Lung (tissue), 12 donors: ENCODE results near the gene OPRD1. TPM values are rescaled to one million over a fixed set of nuclear protein-coding genes. Genes with fewer than 3 reads are reported as not detected.

Experiments used
- ATAC-seq: fragments of 200-7000 bp; cut with Tn5 transposase; one replicate; pipeline ENCODE4 v1.9.1; 2020; ENCODE audit warnings: moderate number of reproducible peaks; ENCODE audit not compliant: insufficient read depth, low FRiP score
- DNase-seq, 3 donors: peaks; one replicate each; pipeline ENCODE4 v3.0.0-alpha.2; 2013 to 2017
- H3K27ac ChIP-seq, 2 donors: one replicate each; pipeline ENCODE4 v1.5.1; 2013; ENCODE audit warnings: mild to moderate bottlenecking in 2 of 2, moderate library complexity in 2 of 2, control low read depth in 1 of 2, inconsistent platforms in 1 of 2, low read depth in 1 of 2, low read length in 1 of 2
- H3K27me3 ChIP-seq, 3 donors: one replicate each; pipeline ENCODE4 v1.5.1; 2013; ENCODE audit warnings: low read length in 2 of 3; ENCODE audit not compliant: control insufficient read depth in 3 of 3, insufficient read depth in 3 of 3
- H3K36me3 ChIP-seq, 4 donors: one replicate each; pipeline ENCODE4 v1.5.1; 2013; ENCODE audit warnings: low read length in 4 of 4, mild to moderate bottlenecking in 1 of 4, moderate library complexity in 1 of 4; ENCODE audit not compliant: control insufficient read depth in 4 of 4, insufficient read depth in 4 of 4
- H3K4me1 ChIP-seq, 5 donors: one replicate each; pipeline ENCODE4 v1.5.1; 2013; ENCODE audit warnings: low read length in 5 of 5, mild to moderate bottlenecking in 2 of 5, moderate library complexity in 1 of 5; ENCODE audit not compliant: control insufficient read depth in 5 of 5, insufficient read depth in 5 of 5
- H3K4me3 ChIP-seq: one replicate; pipeline ENCODE4 v1.5.1; 2013; ENCODE audit warnings: mild to moderate bottlenecking, control low read depth, moderate library complexity
- H3K9ac ChIP-seq, 2 donors: one replicate each; pipeline ENCODE4 v1.5.1; 2013; ENCODE audit warnings: low read length in 2 of 2, control low read depth in 1 of 2; ENCODE audit not compliant: insufficient read depth in 1 of 2
- H3K9me3 ChIP-seq, 4 donors: one replicate each; pipeline ENCODE4 v1.5.1; 2013; ENCODE audit warnings: low read length in 3 of 4, mild to moderate bottlenecking in 1 of 4, moderate library complexity in 1 of 4; ENCODE audit not compliant: control insufficient read depth in 4 of 4, insufficient read depth in 3 of 4
- WGBS, 2 donors: extraction: QIAGEN DNeasy Blood & Tissue Kit; methylation state at CpG; one replicate each; pipeline ENCODE4 v1.1.7; 2013; 5-methylcytosine and 5-hydroxymethylcytosine counted together
- polyA plus RNA-seq, 2 donors: library from polyadenylated mRNA; stranded (reverse); fragments of 200-250 nt; gene quantifications; one replicate each; pipeline ENCODE4 v1.2.1, GENCODE V29; 2013
- total RNA-seq, 2 donors: library from RNA; depleted of rRNA in 1 of 2; stranded (reverse); fragments of >200 nt in 1 of 2; gene quantifications; one replicate each; pipeline ENCODE4 v1.2.1, GENCODE V29; 2014 to 2021
- TF ChIP-seq, protein P1 (sequence below): IDR thresholded peaks from 2 replicates; pipeline ENCODE4 v1.5.1; 2012; ENCODE audit warnings: mild to moderate bottlenecking; ENCODE audit errors: control extremely low read depth, extremely low read depth
- donor health status: control.
- donor health status: control.
- donor health status: Bipolar disorder and iron deficiency.
- donor health status: healthy.
- donor health status: DM: yes; HTN: yes; CAD: no.

Gene OPRD1
- total and polyA plus RNA-seq, 4 donors = 0.01 to 0.28 (median 0.02) TPM; not detected in 1

DNA sequence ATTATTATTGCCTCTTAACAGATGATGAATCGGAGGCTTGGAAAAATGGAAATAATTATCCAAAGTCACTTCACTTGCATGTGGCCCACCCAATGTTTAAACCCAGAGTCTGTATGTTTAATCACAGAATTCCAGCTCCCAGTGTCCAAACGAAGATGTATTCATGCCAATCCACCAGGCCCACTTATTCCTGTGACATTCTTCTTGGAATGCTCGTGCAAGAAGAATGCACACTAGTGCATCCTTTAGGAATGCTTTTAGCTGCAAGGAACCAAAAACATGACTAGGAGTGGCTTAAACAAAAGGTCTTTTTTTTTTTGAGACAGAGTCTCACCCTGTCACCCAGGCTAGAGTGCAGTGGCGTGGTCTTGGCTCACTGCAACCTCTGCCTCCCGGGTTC is 8.9 kb upstream of the OPRD1 start:
- Histone ChIP-seq H3K36me3 (no peaks in the 10 kb centered on the region), H3K27me3 (peaks cover 0 to 2% (median 0%) of the 10 kb centered on the region in 3 donors), H3K9me3 (peaks cover 0 to 3% (median 0%) of the 10 kb centered on the region in 4 donors), H3K27ac (no peak overlapping the region), H3K4me3 (no peak overlapping the region), H3K9ac (no peak overlapping the region), H3K4me1 (no peaks in the 10 kb centered on the region)
- no peak for ATAC-seq
- no peak for DNase-seq
- TF ChIP-seq, protein P1, sequence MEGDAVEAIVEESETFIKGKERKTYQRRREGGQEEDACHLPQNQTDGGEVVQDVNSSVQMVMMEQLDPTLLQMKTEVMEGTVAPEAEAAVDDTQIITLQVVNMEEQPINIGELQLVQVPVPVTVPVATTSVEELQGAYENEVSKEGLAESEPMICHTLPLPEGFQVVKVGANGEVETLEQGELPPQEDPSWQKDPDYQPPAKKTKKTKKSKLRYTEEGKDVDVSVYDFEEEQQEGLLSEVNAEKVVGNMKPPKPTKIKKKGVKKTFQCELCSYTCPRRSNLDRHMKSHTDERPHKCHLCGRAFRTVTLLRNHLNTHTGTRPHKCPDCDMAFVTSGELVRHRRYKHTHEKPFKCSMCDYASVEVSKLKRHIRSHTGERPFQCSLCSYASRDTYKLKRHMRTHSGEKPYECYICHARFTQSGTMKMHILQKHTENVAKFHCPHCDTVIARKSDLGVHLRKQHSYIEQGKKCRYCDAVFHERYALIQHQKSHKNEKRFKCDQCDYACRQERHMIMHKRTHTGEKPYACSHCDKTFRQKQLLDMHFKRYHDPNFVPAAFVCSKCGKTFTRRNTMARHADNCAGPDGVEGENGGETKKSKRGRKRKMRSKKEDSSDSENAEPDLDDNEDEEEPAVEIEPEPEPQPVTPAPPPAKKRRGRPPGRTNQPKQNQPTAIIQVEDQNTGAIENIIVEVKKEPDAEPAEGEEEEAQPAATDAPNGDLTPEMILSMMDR = no peak
- 80 to 88% methylated on average over 5 of the region's 5 CpGs for WGBS, 2 donors

GRCh38 chr1:28803662-28804061 is 8.3 kb upstream of the OPRD1 start:
- 94 to 97% methylated on average over 3 of the region's 3 CpGs for WGBS, 2 donors
- TF ChIP-seq, protein P1 = no peak

GRCh38 chr1:28804071-28804470 is 7.9 kb upstream of the OPRD1 start:
- H3K27me3 ChIP-seq = no peaks in the 10 kb centered on the region
- DNase-seq (no peak), ATAC-seq (no peak)
- H3K36me3 ChIP-seq = no peaks in the 10 kb centered on the region
- 74 to 78% methylated on average over 3 of the region's 3 CpGs for WGBS, 2 donors
- no peak overlapping the region for H3K9ac ChIP-seq
- peaks cover 0 to 3% (median 0%) of the 10 kb centered on the region in 4 donors for H3K9me3 ChIP-seq
- no peak overlapping the region for H3K4me3 ChIP-seq
- H3K4me1 ChIP-seq = no peaks in the 10 kb centered on the region
- TF ChIP-seq, protein P1 = no peak
- H3K27ac ChIP-seq = no peak overlapping the region

More at GRCh38 chr1:28803662-28804061, 8.3 kb upstream of the OPRD1 start:
- DNase-seq (no peak), ATAC-seq (no peak)
- no peak overlapping the region for H3K9ac ChIP-seq
- no peak overlapping the region for H3K4me3 ChIP-seq
- no peaks in the 10 kb centered on the region for H3K36me3 ChIP-seq
- H3K27ac ChIP-seq = no peak overlapping the region
- peaks cover 0 to 3% (median 0%) of the 10 kb centered on the region in 4 donors for H3K9me3 ChIP-seq
- no peaks in the 10 kb centered on the region for H3K27me3 ChIP-seq
- H3K4me1 ChIP-seq = no peaks in the 10 kb centered on the region

DNA sequence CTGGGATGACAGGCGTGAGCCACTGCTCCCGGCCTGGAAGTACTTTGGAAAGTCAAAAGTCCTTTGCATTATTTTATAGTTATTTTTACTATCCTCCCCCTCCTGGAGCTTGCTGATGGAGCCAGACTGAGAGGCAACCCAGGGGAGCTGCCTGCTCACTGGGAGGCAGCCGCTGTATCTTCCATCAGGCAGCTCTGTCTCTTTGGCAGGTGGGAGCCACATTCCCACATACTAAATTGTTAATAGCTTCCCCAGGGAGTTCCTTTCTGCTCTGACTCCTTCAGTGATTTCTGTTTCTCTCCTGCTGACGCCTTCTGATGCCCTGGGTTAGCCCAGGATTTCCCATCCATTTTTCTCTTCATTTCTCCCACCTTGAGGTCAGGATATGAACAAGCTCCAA is 4.9 kb upstream of the OPRD1 start:
- H3K9me3 ChIP-seq = peaks cover 0 to 3% (median 0%) of the 10 kb centered on the region in 4 donors
- no peak overlapping the region for H3K4me3 ChIP-seq
- no peak overlapping the region for H3K9ac ChIP-seq
- peaks cover 0 to under 1% (median 0%) of the 10 kb centered on the region in 5 donors for H3K4me1 ChIP-seq
- ATAC-seq (no peak), DNase-seq (no peak)
- H3K27ac ChIP-seq = no peak overlapping the region
- no peaks in the 10 kb centered on the region for H3K36me3 ChIP-seq
- 61 to 80% methylated on average over 4 of the region's 4 CpGs for WGBS, 2 donors
- TF ChIP-seq, protein P1 = no peak
- peaks cover 4 to 21% (median 16%) of the 10 kb centered on the region in 3 donors for H3K27me3 ChIP-seq
